ENCODE measurements around the gene PIGU. TPM values are rescaled to one million over a fixed set of nuclear protein-coding genes. Genes with fewer than 3 reads are reported as not detected.
"Not testable (repeated sequence)": the region's sequence is repeated elsewhere in the genome, so short reads cannot be mapped to it uniquely, and the experiment has no call there.

The PIGU gene
- total and polyA plus RNA-seq, 2 donors (not counting 3 experiments of a cell fraction or from before 2014, with no cell fraction given), result 20.3 to 81.8 TPM

DNA sequence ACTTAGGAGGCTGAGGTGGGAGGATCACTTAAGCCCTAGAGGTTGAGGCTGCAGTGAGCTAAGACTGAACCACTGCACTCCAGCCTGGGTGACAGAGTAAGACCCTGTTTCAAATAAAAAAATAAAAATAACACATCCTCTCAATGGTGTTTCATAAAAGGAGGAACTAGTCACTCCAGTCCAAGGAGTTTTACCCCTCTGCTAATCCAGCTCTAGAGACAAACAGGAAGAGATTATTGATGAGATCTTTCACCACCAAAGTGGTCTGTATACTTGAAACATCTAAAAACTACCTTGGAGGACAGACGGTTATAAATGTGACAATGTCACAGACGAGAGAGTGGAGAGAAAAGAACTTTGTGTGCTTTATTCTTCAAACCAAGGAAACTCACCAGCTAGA is 58.2 kb downstream of the PIGU start:
- no peak for FAIRE-seq
- POLR2A ChIA-PET, result no interaction called here
- no peaks in the 10 kb centered on the region for H3K27me3 ChIP-seq (ENCODE audit: control insufficient read depth in 2 of 2, insufficient read depth in 2 of 2, low read length in 2 of 2)

GRCh38 chr20:34616913-34617312 is 60.0 kb downstream of the PIGU start:
- H3K9ac ChIP-seq (replicated peaks; ENCODE audit: extremely low read depth, insufficient read depth, low read length); H3K27ac ChIP-seq (ENCODE audit: insufficient read depth, low read depth, low read length); DNase-seq (ENCODE audit: low read depth, low spot score); H2AFZ ChIP-seq (ENCODE audit: low read depth, low read length); H4K20me1 ChIP-seq (replicated peaks; ENCODE audit: control insufficient read depth, extremely low read depth, insufficient read depth, low read length); H3K36me3 ChIP-seq (ENCODE audit: control insufficient read depth in 2 of 2, extremely low read depth in 1 of 2, insufficient read depth in 2 of 2, low read length in 2 of 2); POLR2A ChIA-PET; H3K4me2 ChIP-seq (ENCODE audit: insufficient read depth, low read length); H3K9me1 ChIP-seq (replicated peaks; ENCODE audit: control insufficient read depth, extremely low read depth, insufficient read depth, low read length); FAIRE-seq; H3K79me2 ChIP-seq (ENCODE audit: control insufficient read depth, insufficient read depth, low read length); H3K9me3 ChIP-seq (replicated peaks; ENCODE audit: control insufficient read depth, insufficient read depth, low read length); H3K27me3 ChIP-seq (ENCODE audit: control insufficient read depth in 2 of 2, insufficient read depth in 2 of 2, low read length in 2 of 2); H3K4me3 ChIP-seq (replicated peaks in 1 of 3; ENCODE audit: insufficient read depth in 1 of 3, low read depth in 1 of 3, low read length in 3 of 3); CTCF ChIA-PET; dilution Hi-C loops (cut with MboI; ENCODE audit: extremely low pct_ligation_motif_present, low sequenced_read_pairs); H3K4me1 ChIP-seq (ENCODE audit: control insufficient read depth, extremely low read depth, insufficient read depth, low read length); intact Hi-C loops (cut with micrococcal nuclease); BruUV-seq (replicated peaks): not testable (repeated sequence)

More for the DNA sequence above, 58.2 kb downstream of the PIGU start:
- H3K4me1 ChIP-seq (ENCODE audit: control insufficient read depth, extremely low read depth, insufficient read depth, low read length), result peaks cover 3% of the 10 kb centered on the region
- H3K36me3 ChIP-seq (ENCODE audit: control insufficient read depth in 2 of 2, extremely low read depth in 1 of 2, insufficient read depth in 2 of 2, low read length in 2 of 2), result peaks cover 1 to 2% of the 10 kb centered on the region in 2 experiments
- no peak overlapping the region for H2AFZ ChIP-seq (ENCODE audit: low read depth, low read length)
- H4K20me1 ChIP-seq (replicated peaks; ENCODE audit: control insufficient read depth, extremely low read depth, insufficient read depth, low read length), result no peaks in the 10 kb centered on the region
- no peak overlapping the region for H3K9ac ChIP-seq (replicated peaks; ENCODE audit: extremely low read depth, insufficient read depth, low read length)
- dilution Hi-C loops (cut with MboI; ENCODE audit: extremely low pct_ligation_motif_present, low sequenced_read_pairs), result no loop called here
- no peak overlapping the region for H3K4me3 ChIP-seq (replicated peaks in 1 of 3; ENCODE audit: insufficient read depth in 1 of 3, low read depth in 1 of 3, low read length in 3 of 3)
- CTCF ChIA-PET, result interaction anchor here (0.6 to 1.3 kb wide), 4 partner anchors 8 to 1374 kb away, joined by 3 to 4 read pairs (median 4); no protein-coding TSS in a partner anchor
- no TSS peak for BruUV-seq (replicated peaks)
- no peak for DNase-seq (ENCODE audit: low read depth, low spot score)
- H3K4me2 ChIP-seq (ENCODE audit: insufficient read depth, low read length), result no peak overlapping the region
- H3K79me2 ChIP-seq (ENCODE audit: control insufficient read depth, insufficient read depth, low read length), result no peaks in the 10 kb centered on the region
- no peaks in the 10 kb centered on the region for H3K9me1 ChIP-seq (replicated peaks; ENCODE audit: control insufficient read depth, extremely low read depth, insufficient read depth, low read length)
- intact Hi-C loops (cut with micrococcal nuclease), result no loop called here
- H3K9me3 ChIP-seq (replicated peaks; ENCODE audit: control insufficient read depth, insufficient read depth, low read length), result no peaks in the 10 kb centered on the region
- TF ChIP-seq, protein P1, sequence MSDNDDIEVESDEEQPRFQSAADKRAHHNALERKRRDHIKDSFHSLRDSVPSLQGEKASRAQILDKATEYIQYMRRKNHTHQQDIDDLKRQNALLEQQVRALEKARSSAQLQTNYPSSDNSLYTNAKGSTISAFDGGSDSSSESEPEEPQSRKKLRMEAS (IDR thresholded peaks at IDR 0.05; ENCODE audit: insufficient read depth, insufficient read length), result no peak
- TF ChIP-seq POLR2AphosphoS5 (IDR thresholded peaks at IDR 0.05; ENCODE audit: insufficient read depth, low read depth, low read length), result no peak
- no peak for TF ChIP-seq POLR2A (IDR thresholded peaks at IDR 0.05; ENCODE audit: low read depth, low read length)
- TF ChIP-seq JUN (IDR thresholded peaks at IDR 0.05; ENCODE audit: borderline replicate concordance, insufficient read depth, insufficient read length, low read depth), result no peak
- TF ChIP-seq GATA2 (IDR thresholded peaks at IDR 0.05; ENCODE audit: insufficient read depth, insufficient read length, low read depth, low read length), result no peak
- H3K27ac ChIP-seq (ENCODE audit: insufficient read depth, low read depth, low read length), result no peak overlapping the region

Data from endothelial cell of umbilical vein (primary cell).